Activated naive CD4-positive, alpha-beta T cell treated with anti-CD3 and anti-CD28 coated beads for 36 hours (primary cell): ENCODE data around the gene DUSP5. TPM values are rescaled to one million over a fixed set of nuclear protein-coding genes. Genes with fewer than 3 reads are reported as not detected.
A peak's percentile ranks its signal among the peaks of the same experiment; 100 is the strongest.

ENCODE experiments used
- CTCF ChIA-PET: fragments of 350-600 bp; sonication (Branson Sonifier 250); formaldehyde crosslinking; loops from one replicate; lab custom pipeline; 2021; ENCODE audit warnings: antibody characterized with exemption; lab: Charles Lee
- DNase-seq: peaks from one replicate; pipeline ENCODE4 v3.0.0-alpha.2; 2020
- H3K27ac Mint-ChIP-seq: one replicate; pipeline ENCODE4 v1.8.0; 2021; ENCODE audit warnings: mild to moderate bottlenecking, mixed read lengths
- H3K27me3 Mint-ChIP-seq: one replicate; pipeline ENCODE4 v1.8.0; 2021; ENCODE audit warnings: low read depth, mixed read lengths
- H3K36me3 Mint-ChIP-seq: one replicate; pipeline ENCODE4 v1.8.0; 2021; ENCODE audit warnings: low read depth, mixed read lengths
- H3K4me1 Mint-ChIP-seq: one replicate; pipeline ENCODE4 v1.8.0; 2021; ENCODE audit warnings: low read depth, mixed read lengths
- H3K4me3 Mint-ChIP-seq: one replicate; pipeline ENCODE4 v1.8.0; 2021; ENCODE audit warnings: mild to moderate bottlenecking, moderate library complexity, mixed read lengths
- H3K9me3 Mint-ChIP-seq: one replicate; pipeline ENCODE4 v1.8.0; 2021; ENCODE audit warnings: mixed read lengths
- intact Hi-C: fragments of 100-400 bp; cut with micrococcal nuclease; formaldehyde crosslinking; loops from one replicate; pipeline ENCODE4 v1.15.1; 2023
- total RNA-seq, 2 experiments: library from RNA; stranded (reverse); gene quantifications; one replicate each; pipeline ENCODE4 v1.2.3, GENCODE V29; 2021

The DUSP5 gene
- total RNA-seq, 2 experiments from 2014 or later: 51.0 to 53.5 TPM

- Mint-ChIP-seq H3K9me3 (no peaks in the 10 kb centered on the region), H3K36me3 (peaks cover 58% of the 10 kb centered on the region)
Measured at GRCh38 chr10:110513949-110514348, 16.2 kb downstream of the DUSP5 start.

GRCh38 chr10:110514848-110515247 lies 17.1 kb downstream of the DUSP5 start:
- H3K27me3 Mint-ChIP-seq: no peaks in the 10 kb centered on the region
- no peak for DNase-seq
- H3K9me3 Mint-ChIP-seq: no peaks in the 10 kb centered on the region
- peaks cover 50% of the 10 kb centered on the region for H3K36me3 Mint-ChIP-seq
- CTCF ChIA-PET: interaction anchor here (0.9 kb wide), 1 partner anchor 22 kb away, joined by 5 read pairs; no protein-coding TSS in a partner anchor
- H3K27ac Mint-ChIP-seq: no peak overlapping the region
- H3K4me1 Mint-ChIP-seq: peaks cover 38% of the 10 kb centered on the region
- intact Hi-C loops: no loop called here
- H3K4me3 Mint-ChIP-seq: no peak overlapping the region

More at GRCh38 chr10:110513949-110514348, 16.2 kb downstream of the DUSP5 start:
- CTCF ChIA-PET: interaction anchor here (0.9 to 3.1 kb wide), 5 partner anchors 10 to 207 kb away, joined by 3 to 15 read pairs (median 13); no protein-coding TSS in a partner anchor
- intact Hi-C loops: no loop called here
- Mint-ChIP-seq H3K27ac (peak overlapping the region; percentile 36), H3K4me1 (peaks cover 41% of the 10 kb centered on the region), H3K4me3 (no peak overlapping the region), H3K27me3 (no peaks in the 10 kb centered on the region)
- no peak for DNase-seq

GRCh38 chr10:110516815-110517492 lies 19.2 kb downstream of the DUSP5 start:
- Mint-ChIP-seq H3K27me3 (no peaks in the 10 kb centered on the region), H3K4me1 (peaks cover 24% of the 10 kb centered on the region), H3K27ac (no peak overlapping the region), H3K9me3 (no peaks in the 10 kb centered on the region), H3K36me3 (peaks cover 31% of the 10 kb centered on the region), H3K4me3 (no peak overlapping the region)
- CTCF ChIA-PET: no interaction called here
- DNase-seq: no peak
- intact Hi-C loops: no loop called here

GRCh38 chr10:110522365-110522988 lies 24.8 kb downstream of the DUSP5 start:
- H3K27me3 Mint-ChIP-seq: no peaks in the 10 kb centered on the region
- H3K9me3 Mint-ChIP-seq: no peaks in the 10 kb centered on the region
- no peak overlapping the region for H3K27ac Mint-ChIP-seq
- DNase-seq: no peak
- no peak overlapping the region for H3K4me3 Mint-ChIP-seq
- H3K4me1 Mint-ChIP-seq: peaks cover 34% of the 10 kb centered on the region
- intact Hi-C loops: no loop called here
- peaks cover 2% of the 10 kb centered on the region for H3K36me3 Mint-ChIP-seq
- CTCF ChIA-PET: interaction anchor here (1.0 kb wide), 1 partner anchor 167 kb away, joined by 3 read pairs; no protein-coding TSS in a partner anchor

GRCh38 chr10:110523736-110524135 lies 26.0 kb downstream of the DUSP5 start:
- DNase-seq: no peak
- peaks cover 46% of the 10 kb centered on the region for H3K4me1 Mint-ChIP-seq
- peaks cover 2% of the 10 kb centered on the region for H3K36me3 Mint-ChIP-seq
- no peak overlapping the region for H3K27ac Mint-ChIP-seq
- H3K27me3 Mint-ChIP-seq: no peaks in the 10 kb centered on the region
- intact Hi-C loops: no loop called here
- CTCF ChIA-PET: interaction anchor here (0.6 to 0.7 kb wide), 2 partner anchors 18 to 132 kb away, joined by 3 read pairs; no protein-coding TSS in a partner anchor
- no peaks in the 10 kb centered on the region for H3K9me3 Mint-ChIP-seq
- no peak overlapping the region for H3K4me3 Mint-ChIP-seq

GRCh38 chr10:110524179-110524858 lies 26.6 kb downstream of the DUSP5 start:
- H3K36me3 Mint-ChIP-seq: peaks cover 2% of the 10 kb centered on the region
- peaks cover 52% of the 10 kb centered on the region for H3K4me1 Mint-ChIP-seq
- no peak overlapping the region for H3K27ac Mint-ChIP-seq
- DNase-seq: no peak
- intact Hi-C loops: no loop called here
- H3K27me3 Mint-ChIP-seq: no peaks in the 10 kb centered on the region
- CTCF ChIA-PET: interaction anchor here (0.6 to 0.7 kb wide), 2 partner anchors 18 to 132 kb away, joined by 3 read pairs; no protein-coding TSS in a partner anchor
- H3K9me3 Mint-ChIP-seq: no peaks in the 10 kb centered on the region
- no peak overlapping the region for H3K4me3 Mint-ChIP-seq

GRCh38 chr10:110524859-110525232 lies 27.1 kb downstream of the DUSP5 start:
- Mint-ChIP-seq H3K27ac (no peak overlapping the region), H3K4me1 (peaks cover 57% of the 10 kb centered on the region), H3K36me3 (peaks cover 2% of the 10 kb centered on the region), H3K4me3 (no peak overlapping the region), H3K9me3 (no peaks in the 10 kb centered on the region), H3K27me3 (no peaks in the 10 kb centered on the region)
- intact Hi-C loops: no loop called here
- DNase-seq: no peak
- CTCF ChIA-PET: no interaction called here

- intact Hi-C loops: no loop called here
- Mint-ChIP-seq H3K4me3 (no peak overlapping the region), H3K9me3 (no peaks in the 10 kb centered on the region), H3K27ac (no peak overlapping the region), H3K27me3 (no peaks in the 10 kb centered on the region), H3K4me1 (peaks cover 58% of the 10 kb centered on the region), H3K36me3 (peaks cover 1% of the 10 kb centered on the region)
- CTCF ChIA-PET: no interaction called here
- no peak for DNase-seq
Measured at GRCh38 chr10:110525349-110526260, 27.9 kb downstream of the DUSP5 start.

- peak overlapping the region; percentile 77 for H3K27ac Mint-ChIP-seq
- no peaks in the 10 kb centered on the region for H3K9me3 Mint-ChIP-seq
- DNase-seq: no peak
- H3K4me3 Mint-ChIP-seq: no peak overlapping the region
- intact Hi-C loops: loop anchor here (1.0 kb wide), 1 partner anchor 9 kb away; no protein-coding TSS in a partner anchor
- CTCF ChIA-PET: interaction anchor here (1.2 to 3.6 kb wide), 2 partner anchors 24 to 173 kb away, joined by 4 to 17 read pairs; no protein-coding TSS in a partner anchor
- no peaks in the 10 kb centered on the region for H3K27me3 Mint-ChIP-seq
- no peaks in the 10 kb centered on the region for H3K36me3 Mint-ChIP-seq
- H3K4me1 Mint-ChIP-seq: peaks cover 56% of the 10 kb centered on the region
Measured at GRCh38 chr10:110527731-110528171, 30.0 kb downstream of the DUSP5 start.

GRCh38 chr10:110528224-110528996 lies 30.7 kb downstream of the DUSP5 start:
- Mint-ChIP-seq H3K4me1 (peaks cover 58% of the 10 kb centered on the region), H3K36me3 (no peaks in the 10 kb centered on the region), H3K27ac (peak overlapping the region; percentile 77), H3K4me3 (no peak overlapping the region), H3K27me3 (no peaks in the 10 kb centered on the region), H3K9me3 (no peaks in the 10 kb centered on the region)
- DNase-seq: no peak
- CTCF ChIA-PET: interaction anchor here (0.6 to 3.6 kb wide), 4 partner anchors 25 to 223 kb away, joined by 3 to 17 read pairs (median 4); no protein-coding TSS in a partner anchor
- intact Hi-C loops: loop anchor here (1.0 kb wide), 1 partner anchor 8 kb away; no protein-coding TSS in a partner anchor
